GM21423 (cell line): ENCODE data around the gene DZIP3.
A peak's percentile ranks its signal among the peaks of the same experiment; 100 is the strongest.
"Not testable (repeated sequence)": the region's sequence is repeated elsewhere in the genome, so short reads cannot be mapped to it uniquely, and the experiment has no call there.

Experiments used
- ATAC-seq: cut with Tn5 transposase; IDR thresholded peaks from one replicate; pipeline ENCODE4 v1.9.1; 2021; ENCODE audit warnings: mild to moderate bottlenecking, moderate library complexity; ENCODE audit not compliant: unreplicated experiment

Gene DZIP3

GRCh38 chr3:108599677-108600409, 10.3 kb downstream of the DZIP3 start:
- ATAC-seq: no peak

- ATAC-seq: peak; percentile 89
Measured at GRCh38 chr3:108602249-108602934, 12.9 kb downstream of the DZIP3 start.

- ATAC-seq: peak; percentile 5
Measured at GRCh38 chr3:108602935-108603294, 13.4 kb downstream of the DZIP3 start.

GRCh38 chr3:108603691-108604090, 14.2 kb downstream of the DZIP3 start:
- no peak for ATAC-seq

- no peak for ATAC-seq
Measured at GRCh38 chr3:108605028-108605427, 15.5 kb downstream of the DZIP3 start.

GRCh38 chr3:108605491-108605890, 16.0 kb downstream of the DZIP3 start:
- ATAC-seq: no peak

- ATAC-seq: no peak
Measured at GRCh38 chr3:108608750-108609149, 19.2 kb downstream of the DZIP3 start.

- ATAC-seq: no peak
Measured at GRCh38 chr3:108610651-108611050, 21.1 kb downstream of the DZIP3 start.

- not testable (repeated sequence) for ATAC-seq
Measured at GRCh38 chr3:108616090-108616489, 26.6 kb downstream of the DZIP3 start.

GRCh38 chr3:108620250-108620649, 30.7 kb downstream of the DZIP3 start:
- no peak for ATAC-seq

- ATAC-seq: no peak
Measured at GRCh38 chr3:108623504-108623903, 34.0 kb downstream of the DZIP3 start.

- ATAC-seq: no peak
Measured at GRCh38 chr3:108629974-108630373, 40.5 kb downstream of the DZIP3 start.

GRCh38 chr3:108642526-108642925, 53.0 kb downstream of the DZIP3 start:
- no peak for ATAC-seq

- no peak for ATAC-seq
Measured at GRCh38 chr3:108645364-108645763, 55.8 kb downstream of the DZIP3 start.

GRCh38 chr3:108655664-108656063, 66.1 kb downstream of the DZIP3 start:
- not testable (repeated sequence) for ATAC-seq

GRCh38 chr3:108661699-108662098, 72.2 kb downstream of the DZIP3 start:
- no peak for ATAC-seq

- peak; percentile 88 for ATAC-seq
Measured at GRCh38 chr3:108662142-108662738, 72.7 kb downstream of the DZIP3 start.

GRCh38 chr3:108664266-108664665, 74.7 kb downstream of the DZIP3 start:
- no peak for ATAC-seq

- no peak for ATAC-seq
Measured at GRCh38 chr3:108667312-108667711, 77.8 kb downstream of the DZIP3 start.

GRCh38 chr3:108669208-108669607, 79.7 kb downstream of the DZIP3 start:
- no peak for ATAC-seq

GRCh38 chr3:108672701-108673100, 83.2 kb downstream of the DZIP3 start:
- no peak for ATAC-seq

- no peak for ATAC-seq
Measured at GRCh38 chr3:108673988-108674661, 84.6 kb downstream of the DZIP3 start.
